Measurements from ENCODE around the gene ACP2.

DNA sequence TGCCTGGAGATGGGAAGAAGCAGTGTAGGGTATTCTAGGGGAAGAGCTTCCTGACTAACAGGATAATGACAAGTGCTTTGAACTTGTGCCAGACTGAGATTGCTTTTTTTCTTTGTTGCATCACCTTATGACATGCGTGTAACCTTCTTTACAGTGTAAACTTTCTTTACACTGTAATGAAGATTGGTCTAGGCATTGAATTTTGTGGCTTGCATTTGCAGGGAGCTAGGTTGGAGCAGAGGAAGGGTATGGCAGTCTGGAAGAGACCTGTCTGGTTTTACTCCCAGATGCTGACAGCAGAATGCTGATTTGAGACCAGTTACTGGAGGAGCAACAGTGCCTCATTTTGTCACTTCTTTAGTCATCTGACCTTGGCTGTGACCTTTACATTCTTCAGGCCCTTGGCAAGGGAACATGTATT lies 28.2 kb downstream of the ACP2 start:
- TF ChIP-seq RAD21 (IDR thresholded peaks at IDR 0.05) (no peak), TAF1 (conservative IDR thresholded peaks at IDR 0.05) (no peak), CTCF (IDR thresholded peaks at IDR 0.05; ENCODE audit: low read depth, low read length, missing input control) (no peak), FOXA1 (IDR thresholded peaks at IDR 0.05) (no peak), SP1 (IDR thresholded peaks at IDR 0.05) (no peak), JUND (IDR thresholded peaks at IDR 0.05) (no peak), EGR1 (IDR thresholded peaks at IDR 0.05; ENCODE audit: low read depth in 2 of 2) (no peak), YY1 (IDR thresholded peaks at IDR 0.05) (no peak), GABPA (IDR thresholded peaks at IDR 0.05 in 1 of 2, conservative IDR thresholded peaks at IDR 0.05 in 1 of 2) (no peak)
- TF ChIP-seq, protein P1, sequence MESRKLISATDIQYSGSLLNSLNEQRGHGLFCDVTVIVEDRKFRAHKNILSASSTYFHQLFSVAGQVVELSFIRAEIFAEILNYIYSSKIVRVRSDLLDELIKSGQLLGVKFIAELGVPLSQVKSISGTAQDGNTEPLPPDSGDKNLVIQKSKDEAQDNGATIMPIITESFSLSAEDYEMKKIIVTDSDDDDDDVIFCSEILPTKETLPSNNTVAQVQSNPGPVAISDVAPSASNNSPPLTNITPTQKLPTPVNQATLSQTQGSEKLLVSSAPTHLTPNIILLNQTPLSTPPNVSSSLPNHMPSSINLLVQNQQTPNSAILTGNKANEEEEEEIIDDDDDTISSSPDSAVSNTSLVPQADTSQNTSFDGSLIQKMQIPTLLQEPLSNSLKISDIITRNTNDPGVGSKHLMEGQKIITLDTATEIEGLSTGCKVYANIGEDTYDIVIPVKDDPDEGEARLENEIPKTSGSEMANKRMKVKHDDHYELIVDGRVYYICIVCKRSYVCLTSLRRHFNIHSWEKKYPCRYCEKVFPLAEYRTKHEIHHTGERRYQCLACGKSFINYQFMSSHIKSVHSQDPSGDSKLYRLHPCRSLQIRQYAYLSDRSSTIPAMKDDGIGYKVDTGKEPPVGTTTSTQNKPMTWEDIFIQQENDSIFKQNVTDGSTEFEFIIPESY (IDR thresholded peaks at IDR 0.05) = no peak
- TF ChIP-seq, protein P2, sequence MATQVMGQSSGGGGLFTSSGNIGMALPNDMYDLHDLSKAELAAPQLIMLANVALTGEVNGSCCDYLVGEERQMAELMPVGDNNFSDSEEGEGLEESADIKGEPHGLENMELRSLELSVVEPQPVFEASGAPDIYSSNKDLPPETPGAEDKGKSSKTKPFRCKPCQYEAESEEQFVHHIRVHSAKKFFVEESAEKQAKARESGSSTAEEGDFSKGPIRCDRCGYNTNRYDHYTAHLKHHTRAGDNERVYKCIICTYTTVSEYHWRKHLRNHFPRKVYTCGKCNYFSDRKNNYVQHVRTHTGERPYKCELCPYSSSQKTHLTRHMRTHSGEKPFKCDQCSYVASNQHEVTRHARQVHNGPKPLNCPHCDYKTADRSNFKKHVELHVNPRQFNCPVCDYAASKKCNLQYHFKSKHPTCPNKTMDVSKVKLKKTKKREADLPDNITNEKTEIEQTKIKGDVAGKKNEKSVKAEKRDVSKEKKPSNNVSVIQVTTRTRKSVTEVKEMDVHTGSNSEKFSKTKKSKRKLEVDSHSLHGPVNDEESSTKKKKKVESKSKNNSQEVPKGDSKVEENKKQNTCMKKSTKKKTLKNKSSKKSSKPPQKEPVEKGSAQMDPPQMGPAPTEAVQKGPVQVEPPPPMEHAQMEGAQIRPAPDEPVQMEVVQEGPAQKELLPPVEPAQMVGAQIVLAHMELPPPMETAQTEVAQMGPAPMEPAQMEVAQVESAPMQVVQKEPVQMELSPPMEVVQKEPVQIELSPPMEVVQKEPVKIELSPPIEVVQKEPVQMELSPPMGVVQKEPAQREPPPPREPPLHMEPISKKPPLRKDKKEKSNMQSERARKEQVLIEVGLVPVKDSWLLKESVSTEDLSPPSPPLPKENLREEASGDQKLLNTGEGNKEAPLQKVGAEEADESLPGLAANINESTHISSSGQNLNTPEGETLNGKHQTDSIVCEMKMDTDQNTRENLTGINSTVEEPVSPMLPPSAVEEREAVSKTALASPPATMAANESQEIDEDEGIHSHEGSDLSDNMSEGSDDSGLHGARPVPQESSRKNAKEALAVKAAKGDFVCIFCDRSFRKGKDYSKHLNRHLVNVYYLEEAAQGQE (IDR thresholded peaks at IDR 0.05) = no peak
- TF ChIP-seq, protein P3, sequence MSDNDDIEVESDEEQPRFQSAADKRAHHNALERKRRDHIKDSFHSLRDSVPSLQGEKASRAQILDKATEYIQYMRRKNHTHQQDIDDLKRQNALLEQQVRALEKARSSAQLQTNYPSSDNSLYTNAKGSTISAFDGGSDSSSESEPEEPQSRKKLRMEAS (IDR thresholded peaks at IDR 0.05) = no peak
